Measurements from ENCODE around the gene MSI2.

The MSI2 gene

GRCh38 chr17:57517273-57517631 is 260.9 kb downstream of the MSI2 start:
- no peak for DNase-seq

GRCh38 chr17:57517632-57518456 is 261.5 kb downstream of the MSI2 start:
- no peak for DNase-seq

- DNase-seq: no peak
Measured at GRCh38 chr17:57518587-57519581, 262.6 kb downstream of the MSI2 start.

- no peak for DNase-seq
Measured at GRCh38 chr17:57519800-57520199, 263.5 kb downstream of the MSI2 start.

- no peak for DNase-seq
Measured at GRCh38 chr17:57521606-57522005, 265.3 kb downstream of the MSI2 start.

GRCh38 chr17:57522042-57523005 is 266.0 kb downstream of the MSI2 start:
- DNase-seq: no peak

GRCh38 chr17:57523926-57524632 is 267.8 kb downstream of the MSI2 start:
- DNase-seq: no peak

- DNase-seq: no peak
Measured at GRCh38 chr17:57524839-57525568, 268.7 kb downstream of the MSI2 start.

DNA sequence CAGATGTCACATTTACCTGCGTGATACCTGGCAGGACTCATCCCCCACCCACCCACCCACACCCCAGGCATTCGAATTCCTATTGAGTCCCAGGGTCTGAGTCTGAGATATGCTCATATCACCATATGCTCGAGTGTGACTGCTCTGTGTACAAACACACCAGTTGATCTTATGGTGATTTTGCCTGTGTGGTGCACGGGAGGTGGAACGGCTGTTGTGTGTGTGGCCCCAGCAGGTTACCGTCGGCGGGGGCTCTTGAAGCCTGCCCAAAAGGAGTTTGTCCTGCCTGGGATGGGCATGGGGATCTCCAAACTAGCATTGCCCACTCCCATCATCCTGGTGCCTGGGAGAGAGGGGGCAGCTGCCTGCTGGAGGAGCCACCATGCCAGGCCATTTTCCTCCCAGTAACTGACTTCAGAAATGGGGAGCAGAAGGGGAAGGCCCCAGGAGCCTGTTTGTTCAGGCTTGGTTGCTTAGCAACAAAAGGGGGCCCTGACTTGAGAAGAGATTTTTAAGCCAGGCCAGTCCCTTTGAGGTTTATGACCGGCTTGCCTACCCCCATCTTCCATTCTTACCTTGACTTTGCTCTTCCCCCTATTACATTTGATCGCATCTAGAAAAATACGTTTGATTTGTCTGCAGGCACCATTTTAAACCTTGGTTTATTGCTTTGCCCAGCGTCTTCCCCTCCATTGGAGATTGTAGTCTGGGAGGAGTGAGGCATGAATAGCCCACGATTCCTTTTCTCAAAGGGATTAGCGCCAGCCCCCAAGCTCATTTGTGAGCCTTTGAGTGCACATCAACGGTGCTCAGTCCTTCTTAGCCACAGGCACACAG is 271.1 kb downstream of the MSI2 start:
- DNase-seq: no peak

GRCh38 chr17:57528058-57528451 is 271.7 kb downstream of the MSI2 start:
- no peak for DNase-seq

DNA sequence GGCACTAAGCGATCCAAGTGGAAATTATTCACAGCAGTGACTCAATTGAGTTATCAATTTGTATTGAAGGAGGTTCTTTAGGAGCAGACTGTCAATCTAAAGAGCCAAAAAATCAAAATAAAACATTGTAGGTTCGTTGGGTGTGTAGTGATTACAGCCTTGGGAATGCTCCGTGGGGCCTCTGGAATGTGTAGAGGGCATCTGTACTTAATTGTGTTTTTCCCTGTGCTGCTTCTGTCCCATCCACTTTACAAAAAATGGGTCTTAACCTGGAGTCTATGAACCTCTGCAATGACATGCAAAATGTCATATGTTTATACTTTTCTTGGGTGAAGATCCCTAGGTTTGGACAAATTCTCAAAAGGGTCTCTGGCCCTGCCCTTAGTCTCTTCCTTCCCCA is 273.7 kb downstream of the MSI2 start:
- no peak for DNase-seq

- DNase-seq: no peak
Measured at GRCh38 chr17:57530508-57530907, 274.2 kb downstream of the MSI2 start.

DNA sequence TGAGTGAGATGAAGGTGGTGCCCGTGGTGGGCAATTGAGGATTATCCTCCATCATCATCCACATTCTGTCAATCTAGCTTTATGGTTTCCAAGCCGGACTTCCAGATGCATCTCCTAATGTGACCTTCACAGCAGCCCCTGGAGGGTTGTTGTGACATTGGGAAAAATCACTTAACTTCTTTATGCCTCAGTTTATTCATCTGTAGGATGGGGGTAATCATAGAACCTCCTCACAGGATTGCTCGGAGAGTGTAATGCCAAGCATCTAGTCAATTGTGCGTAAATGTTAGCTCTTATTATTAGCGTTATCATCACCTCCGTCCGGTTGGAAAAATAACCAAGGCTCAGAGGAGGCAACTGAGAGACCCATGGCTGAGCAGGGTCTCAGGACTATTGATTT is 274.8 kb downstream of the MSI2 start:
- DNase-seq: no peak

GRCh38 chr17:57531648-57532504 is 275.6 kb downstream of the MSI2 start:
- DNase-seq: no peak

DNA sequence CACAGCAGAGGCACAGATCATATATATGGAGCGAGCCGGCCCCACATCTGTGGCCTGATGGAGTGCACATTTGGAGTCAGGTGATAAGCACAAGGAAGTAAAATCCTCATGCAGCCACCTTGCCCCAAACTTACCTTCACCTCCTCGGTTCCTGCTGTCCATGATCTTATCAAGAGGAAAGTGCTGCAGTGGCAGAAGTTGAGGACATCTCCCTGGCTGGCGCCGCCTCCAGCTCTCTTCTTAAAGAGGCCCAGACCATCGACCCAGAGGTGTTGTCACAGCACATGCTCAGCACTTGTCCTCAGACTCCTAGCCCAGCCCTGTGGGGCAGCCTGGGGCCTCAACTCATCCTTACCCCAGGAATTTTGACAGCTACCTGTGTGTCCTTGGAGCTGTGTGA is 276.2 kb downstream of the MSI2 start:
- DNase-seq: no peak

- no peak for DNase-seq
Measured at GRCh38 chr17:57532966-57533365, 276.6 kb downstream of the MSI2 start.

GRCh38 chr17:57533684-57534305 is 277.5 kb downstream of the MSI2 start:
- DNase-seq: no peak

DNA sequence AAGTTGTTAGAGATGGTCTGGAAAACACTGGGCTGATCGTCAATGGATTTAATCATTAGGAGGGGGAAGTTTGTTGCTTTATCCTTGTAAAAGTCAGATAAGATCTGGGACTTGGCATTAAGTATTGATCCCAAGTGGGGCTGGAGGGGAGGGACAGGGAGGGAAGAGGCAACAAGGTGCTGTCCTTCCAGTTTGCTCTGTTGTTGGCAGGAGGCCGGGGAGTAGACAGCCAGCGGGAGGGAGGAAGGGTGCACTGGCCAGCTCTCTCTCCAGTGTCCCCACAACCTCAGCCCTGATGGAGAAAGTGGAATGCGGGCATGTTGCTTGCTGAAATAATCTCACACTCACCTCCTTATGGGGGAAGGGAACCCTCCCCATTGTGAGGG is 278.5 kb downstream of the MSI2 start:
- DNase-seq: no peak

Data from GOT3 (cell line).